ENCODE results near the gene MSL3B.
A peak's percentile ranks its signal among the peaks of the same experiment; 100 is the strongest.

- TF ChIP-seq MXI1 (conservative IDR thresholded peaks at IDR 0.05; ENCODE audit: poor library complexity, severe bottlenecking) = no peak
- no peak for TF ChIP-seq EP300 (conservative IDR thresholded peaks at IDR 0.05; ENCODE audit: poor library complexity, severe bottlenecking)
- TF ChIP-seq CTCF (IDR thresholded peaks at IDR 0.05; ENCODE audit: poor library complexity, severe bottlenecking) = peak; percentile 69
- no peak for TF ChIP-seq POLR2AphosphoS5 (IDR thresholded peaks at IDR 0.05)
- TF ChIP-seq TAF1 (IDR thresholded peaks at IDR 0.05; ENCODE audit: low read depth) = no peak
Measured at GRCh38 chr2:233915128-233915527, 46.9 kb upstream of the MSL3B start.
